B cell (primary cell): ENCODE results near the gene SLC6A6.

ENCODE experiments used
- CTCF ChIP-seq: fragments of 200-600 bp; IDR thresholded peaks from one replicate; pipeline ENCODE4 v1.8.0; 2022; ENCODE audit warnings: antibody characterized with exemption, mild to moderate bottlenecking
- EZH2 ChIP-seq: IDR thresholded peaks from 2 replicates; pipeline ENCODE4 v1.6.1; 2012; ENCODE audit warnings: borderline replicate concordance, low read depth, mild to moderate bottlenecking, moderate library complexity, low read length; ENCODE audit not compliant: insufficient read depth, poor library complexity, severe bottlenecking

DNA sequence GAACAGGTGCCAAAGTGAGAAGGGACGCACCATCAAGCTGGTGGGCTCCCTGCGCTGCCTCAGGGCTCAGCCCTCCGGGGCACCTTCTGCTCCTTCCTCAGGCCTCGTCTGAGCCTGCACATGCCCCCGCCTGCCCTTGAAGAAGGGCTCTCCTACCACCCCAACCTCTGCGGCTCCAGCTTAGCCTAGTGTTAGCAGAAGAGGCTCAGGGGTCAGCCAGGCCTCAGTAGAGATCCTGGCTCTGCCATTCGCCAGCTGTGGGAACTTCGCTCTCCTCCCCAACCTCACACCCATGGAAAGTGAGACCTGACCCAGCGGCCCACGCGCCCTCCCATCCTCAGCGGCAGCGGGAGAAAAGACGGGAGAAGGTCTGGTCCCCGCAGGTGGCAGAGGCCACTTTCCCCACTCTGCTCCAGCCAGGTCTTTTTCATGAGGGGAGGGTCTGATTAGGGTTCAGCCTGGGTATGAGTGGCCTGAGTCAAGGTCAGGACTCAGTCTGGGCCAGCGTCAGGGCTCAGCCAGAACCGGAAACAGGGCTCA is 129.5 kb downstream of the SLC6A6 start:
- TF ChIP-seq CTCF (no peak), EZH2 (no peak)
